UCSD-AML1 (cell line): ENCODE measurements around the gene CLCN7.
"Not testable (repeated sequence)": the region's sequence is repeated elsewhere in the genome, so short reads cannot be mapped to it uniquely, and the experiment has no call there.

ENCODE experiments used
- DNase-seq: peaks from one replicate; lab custom pipeline; 2025; ENCODE audit not compliant: unreplicated experiment; lab: John Stamatoyannopoulos, UW

CLCN7 gene

DNA sequence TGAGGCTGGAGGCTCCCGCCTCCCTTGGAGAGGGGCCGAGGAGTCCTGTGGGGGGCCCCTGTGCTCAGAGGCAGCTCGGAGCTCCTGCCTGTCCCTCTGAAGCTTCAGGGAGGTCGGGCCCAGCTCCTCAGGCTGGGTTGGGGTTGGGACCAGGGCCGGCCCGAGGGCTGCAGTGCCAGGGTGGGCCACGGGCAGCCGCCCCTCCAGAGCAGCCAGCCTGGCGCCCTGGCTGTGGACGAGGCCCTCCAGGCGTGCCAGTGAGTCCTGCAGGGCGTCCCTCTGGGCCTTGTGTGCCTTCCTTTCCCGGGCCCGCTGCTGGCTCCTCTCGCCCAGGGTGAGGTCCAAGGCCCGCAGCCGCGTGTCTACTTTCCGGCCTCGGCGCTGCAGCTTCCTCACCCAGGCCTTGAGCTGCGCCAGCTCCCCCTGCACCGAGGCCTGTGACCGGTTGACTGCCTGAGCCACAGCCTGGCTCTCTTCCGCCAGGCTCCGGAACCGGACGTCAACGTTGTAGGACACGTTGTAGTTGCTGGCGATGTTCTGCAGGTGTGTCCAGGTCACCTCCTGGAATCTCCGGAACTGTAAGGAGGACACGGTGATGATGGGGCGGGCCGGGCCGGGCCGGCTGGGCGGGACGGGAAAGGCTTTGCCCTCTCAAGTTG lies 12.7 kb upstream of the CLCN7 start:
- DNase-seq, result no peak

DNA sequence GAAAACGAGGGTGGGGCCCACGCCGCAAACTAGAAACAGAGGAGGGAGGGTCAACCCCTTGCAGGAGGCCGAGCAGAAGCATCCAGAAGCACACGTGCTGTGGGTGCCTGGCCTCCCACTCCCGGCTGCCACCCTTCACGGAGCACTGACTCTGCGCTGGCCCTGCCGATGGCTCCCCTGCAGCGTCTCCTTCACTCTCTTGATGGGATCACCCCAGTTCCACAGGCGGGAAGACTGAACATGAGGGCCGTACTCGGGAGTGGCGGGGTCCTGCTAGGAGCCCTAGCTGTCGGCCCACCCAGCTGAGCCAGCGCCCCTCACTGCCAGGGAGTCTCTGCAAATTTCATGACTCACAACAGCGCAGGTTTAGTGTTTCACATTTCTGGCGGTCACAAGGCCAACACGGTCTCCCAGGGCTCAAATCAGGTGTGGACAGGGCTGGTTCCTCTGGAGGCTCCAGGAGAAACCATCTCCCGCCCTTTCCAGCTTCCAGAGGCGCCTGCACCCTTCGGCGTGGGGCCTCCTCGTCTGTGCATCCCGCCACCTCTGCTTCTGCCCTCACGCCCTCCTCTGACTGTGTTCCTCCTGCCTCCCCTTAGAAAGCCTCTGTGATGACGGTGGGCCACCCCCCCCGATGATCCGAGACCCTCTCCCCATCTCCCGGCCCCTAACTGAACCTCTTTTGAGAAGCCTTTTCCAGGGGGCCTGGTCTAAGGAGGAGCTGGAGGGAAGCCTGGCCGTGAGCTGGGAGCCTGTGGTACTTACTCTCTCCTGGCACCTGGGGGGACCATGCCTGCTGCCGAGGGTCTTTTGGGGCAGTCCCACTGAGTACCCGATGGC lies 11.9 kb upstream of the CLCN7 start:
- DNase-seq, result no peak

DNA sequence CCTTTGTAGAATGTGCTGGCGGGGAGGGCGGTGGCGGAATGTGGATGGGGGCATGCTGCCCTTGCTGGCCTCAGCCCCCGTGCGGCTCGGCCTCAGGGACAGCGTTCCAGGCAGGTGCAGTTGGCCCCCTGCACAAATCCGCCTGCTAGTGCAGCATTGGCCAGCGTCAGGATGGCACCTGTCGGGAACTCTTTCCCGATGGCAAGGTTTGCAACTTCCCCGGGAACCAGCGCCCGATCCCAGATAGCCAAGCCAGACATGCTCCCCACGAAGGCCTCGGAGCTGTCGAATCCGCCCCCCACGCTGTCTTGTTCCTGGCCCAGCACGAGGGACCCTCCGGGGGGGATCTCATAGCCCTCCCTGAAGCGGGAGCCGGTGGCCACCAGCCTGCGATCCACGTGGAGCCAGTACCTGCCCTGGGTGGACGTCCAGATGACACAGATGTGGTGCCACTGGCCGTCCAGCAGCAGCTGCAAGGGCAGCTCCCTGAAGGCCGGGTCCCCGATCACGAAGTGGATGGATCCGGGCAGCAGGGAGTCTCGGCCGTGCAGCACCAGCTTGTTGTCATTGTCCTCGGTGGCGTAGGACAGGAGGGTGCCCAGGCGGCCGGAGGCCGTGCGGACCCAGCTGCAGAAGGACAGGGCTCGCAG lies 11.1 kb upstream of the CLCN7 start:
- no peak for DNase-seq

DNA sequence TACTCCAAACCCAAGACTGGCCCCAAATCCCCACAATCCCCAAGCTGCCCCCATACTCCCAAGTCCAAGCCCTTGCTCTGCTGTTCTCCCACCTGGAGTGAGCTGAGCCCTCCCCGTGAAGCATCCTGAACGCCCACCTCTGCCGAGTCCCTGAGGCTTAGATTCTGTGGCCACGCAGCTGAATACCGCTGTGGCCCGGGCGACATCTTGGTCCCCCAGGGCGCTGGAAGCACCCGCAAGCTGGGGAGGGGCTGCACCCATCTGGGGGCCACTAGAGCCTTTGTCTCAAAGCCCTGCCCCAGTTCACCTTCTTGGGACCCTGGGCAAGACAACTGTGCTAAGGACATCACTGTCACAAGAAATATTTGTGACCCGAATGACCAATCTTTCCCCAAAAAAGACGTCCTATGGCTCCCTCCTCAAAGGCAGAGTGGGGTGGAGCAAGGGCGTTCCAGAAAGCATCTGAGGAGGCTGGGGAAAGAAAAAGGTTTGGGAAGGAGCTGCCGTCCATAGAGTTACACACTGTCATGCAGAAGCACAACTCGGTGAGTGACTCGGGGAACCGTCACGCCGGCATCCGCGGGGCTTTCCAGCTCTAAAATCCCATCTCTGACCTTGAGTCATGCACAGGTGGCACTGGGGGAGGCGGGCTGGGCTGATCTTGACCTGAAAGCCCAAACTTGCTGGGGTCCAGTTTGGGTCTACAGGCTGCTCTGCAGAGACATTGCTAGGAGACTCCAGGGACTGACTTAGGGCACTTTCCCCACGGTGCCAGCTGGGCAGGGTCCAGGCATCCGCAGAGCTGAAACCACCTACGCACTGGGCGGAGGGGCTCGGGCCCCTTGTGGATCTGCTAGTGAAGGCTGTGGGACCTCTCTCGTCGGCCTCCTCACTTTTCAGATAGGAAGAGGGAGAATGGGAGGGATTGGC lies 7.3 kb upstream of the CLCN7 start:
- no peak for DNase-seq

DNA sequence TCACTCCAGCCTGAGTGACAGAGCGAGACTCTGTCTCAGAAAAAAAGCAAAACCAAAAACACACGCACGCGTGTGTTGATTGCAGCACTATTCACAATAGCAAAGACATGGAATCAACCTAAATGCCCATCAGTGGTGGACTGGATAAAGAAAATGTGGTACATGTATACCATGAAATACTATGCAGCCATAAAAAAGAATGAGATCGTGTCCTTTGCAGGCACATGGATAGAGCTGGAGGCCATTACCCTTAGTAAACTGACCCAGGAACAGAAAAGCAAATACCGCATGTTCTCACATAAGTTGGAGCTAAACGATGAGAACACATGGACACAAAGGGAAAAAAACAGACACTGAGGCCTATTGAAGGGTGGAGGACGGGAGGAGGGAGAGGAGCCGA lies 4.1 kb upstream of the CLCN7 start:
- not testable (repeated sequence) for DNase-seq

DNA sequence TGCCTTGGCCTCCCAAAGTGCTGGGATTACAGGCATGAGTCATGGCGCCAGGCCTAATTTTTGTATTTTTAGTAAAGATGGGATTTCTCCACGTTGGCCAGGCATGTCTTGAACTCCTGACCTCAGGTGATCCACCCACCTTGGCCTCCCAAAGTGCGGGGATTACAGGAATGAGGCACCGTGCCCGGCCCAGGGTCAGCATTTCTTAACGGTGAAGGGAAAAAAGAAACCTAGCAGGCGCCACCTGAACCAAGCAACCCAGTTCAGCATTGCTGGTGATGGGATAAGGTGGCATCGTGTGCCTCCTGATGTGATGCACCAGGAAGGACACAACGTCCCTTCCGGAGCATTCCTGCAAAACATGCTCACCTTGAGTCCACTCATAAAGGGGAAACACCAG lies 2.2 kb upstream of the CLCN7 start:
- DNase-seq, result no peak

DNA sequence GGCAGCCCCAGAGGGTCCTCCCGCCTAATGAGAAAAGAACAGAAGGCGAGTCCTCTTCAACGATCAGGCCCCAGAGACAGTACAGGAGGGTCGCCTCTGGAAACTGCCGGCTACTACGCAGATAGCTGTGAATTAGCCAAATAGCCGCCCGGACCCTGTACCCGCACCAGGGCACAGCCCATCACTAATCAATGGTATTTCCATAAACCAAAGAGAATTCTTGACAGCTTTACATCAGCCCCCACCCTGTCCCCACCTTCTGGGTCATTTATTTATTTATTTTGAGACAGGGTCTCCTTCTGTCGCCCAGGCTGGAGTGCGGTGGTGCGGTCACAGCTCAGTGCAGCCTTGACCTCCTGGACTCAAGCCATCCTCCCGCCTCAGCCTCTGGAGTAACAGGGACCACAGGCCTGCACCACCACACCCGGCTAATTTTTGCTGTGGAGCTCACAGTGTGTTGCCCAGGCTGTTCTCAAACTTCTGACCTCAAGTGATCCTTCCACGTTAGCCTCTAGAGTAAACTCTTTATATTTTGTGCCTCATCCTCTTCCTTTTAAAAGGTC lies 805 bp upstream of the CLCN7 start:
- DNase-seq, result no peak

DNA sequence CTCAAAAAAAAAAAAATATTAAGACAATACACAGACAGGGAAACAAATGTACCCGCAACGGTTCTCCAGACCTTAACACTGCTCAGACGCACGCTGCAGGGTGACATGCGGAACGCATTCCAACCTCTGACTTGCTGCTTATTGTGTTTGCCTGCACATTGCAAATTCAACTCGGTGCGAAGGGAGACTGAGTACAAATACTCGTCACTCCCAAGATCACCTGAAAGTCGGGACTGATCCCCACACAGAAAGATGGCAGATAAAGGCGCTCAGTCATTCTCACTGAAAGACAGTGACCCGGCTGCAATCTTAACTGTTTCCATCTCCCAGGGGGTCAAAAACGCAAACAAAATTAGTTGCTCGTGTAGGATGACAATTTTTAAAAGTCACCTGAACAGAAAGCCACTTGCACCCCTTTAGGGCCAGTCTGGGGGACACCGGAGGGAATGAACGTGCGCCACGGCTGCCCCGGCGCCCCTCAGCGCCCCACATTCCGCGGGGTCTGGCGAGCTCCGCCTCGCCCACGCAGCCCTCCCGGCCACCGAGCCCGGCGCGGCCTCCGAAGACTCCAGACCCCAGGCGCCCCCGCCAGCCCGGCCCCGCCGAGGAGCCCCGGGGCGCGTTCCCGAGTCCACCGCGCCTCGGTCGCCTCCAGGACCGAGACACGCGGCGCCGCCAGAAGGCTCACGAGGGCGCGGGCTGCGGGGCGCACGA lies 589 bp downstream of the CLCN7 start:
- DNase-seq, result no peak

DNA sequence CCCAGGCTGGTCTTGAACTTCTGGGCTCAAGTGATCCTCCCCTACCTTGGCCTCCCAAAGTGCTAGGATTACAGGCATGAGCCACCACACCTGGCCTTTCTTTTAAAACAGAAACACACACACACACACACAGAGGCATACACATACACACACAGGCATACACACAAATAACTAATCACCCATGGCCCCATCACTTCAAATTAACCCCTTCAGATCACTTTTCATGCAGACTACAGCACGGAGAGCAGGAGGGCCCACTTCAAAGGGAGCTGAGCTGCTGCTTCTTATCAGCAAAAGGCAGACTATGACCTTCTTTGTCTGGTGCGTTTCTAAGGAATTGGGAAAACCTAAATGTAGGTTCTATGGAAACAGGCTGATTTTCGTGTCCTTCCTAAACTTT lies 1.9 kb downstream of the CLCN7 start:
- DNase-seq, result no peak

DNA sequence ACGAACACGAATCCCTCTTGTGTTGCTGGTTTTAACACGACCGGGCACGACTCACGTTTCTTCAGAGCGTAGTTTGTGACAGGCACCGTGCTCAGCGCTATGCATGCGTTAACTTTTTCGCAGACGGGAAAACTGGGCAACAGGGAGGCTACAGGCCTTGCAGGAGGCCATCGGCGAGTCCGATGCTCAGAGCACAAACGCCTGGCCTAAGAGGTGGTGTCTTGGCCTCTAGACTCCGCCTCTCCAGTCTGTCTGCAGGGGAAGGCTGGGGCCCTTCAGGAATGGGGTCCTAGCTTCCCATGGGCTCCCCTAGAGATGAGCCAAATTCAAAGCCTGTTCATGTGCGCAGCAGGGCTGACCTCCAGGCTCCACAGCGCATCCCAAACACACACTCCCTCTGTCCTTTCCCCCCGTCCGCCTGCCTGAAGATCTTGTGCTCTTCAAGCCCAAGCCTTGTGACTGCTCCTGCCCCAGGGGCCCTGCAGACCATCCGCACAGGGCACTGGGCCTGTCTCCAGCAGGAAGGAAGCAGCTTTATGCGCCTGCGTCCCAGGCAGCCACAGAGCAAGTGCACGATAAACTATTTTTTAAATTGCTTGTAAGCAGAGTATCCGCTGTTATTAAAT lies 3.1 kb downstream of the CLCN7 start:
- no peak for DNase-seq

DNA sequence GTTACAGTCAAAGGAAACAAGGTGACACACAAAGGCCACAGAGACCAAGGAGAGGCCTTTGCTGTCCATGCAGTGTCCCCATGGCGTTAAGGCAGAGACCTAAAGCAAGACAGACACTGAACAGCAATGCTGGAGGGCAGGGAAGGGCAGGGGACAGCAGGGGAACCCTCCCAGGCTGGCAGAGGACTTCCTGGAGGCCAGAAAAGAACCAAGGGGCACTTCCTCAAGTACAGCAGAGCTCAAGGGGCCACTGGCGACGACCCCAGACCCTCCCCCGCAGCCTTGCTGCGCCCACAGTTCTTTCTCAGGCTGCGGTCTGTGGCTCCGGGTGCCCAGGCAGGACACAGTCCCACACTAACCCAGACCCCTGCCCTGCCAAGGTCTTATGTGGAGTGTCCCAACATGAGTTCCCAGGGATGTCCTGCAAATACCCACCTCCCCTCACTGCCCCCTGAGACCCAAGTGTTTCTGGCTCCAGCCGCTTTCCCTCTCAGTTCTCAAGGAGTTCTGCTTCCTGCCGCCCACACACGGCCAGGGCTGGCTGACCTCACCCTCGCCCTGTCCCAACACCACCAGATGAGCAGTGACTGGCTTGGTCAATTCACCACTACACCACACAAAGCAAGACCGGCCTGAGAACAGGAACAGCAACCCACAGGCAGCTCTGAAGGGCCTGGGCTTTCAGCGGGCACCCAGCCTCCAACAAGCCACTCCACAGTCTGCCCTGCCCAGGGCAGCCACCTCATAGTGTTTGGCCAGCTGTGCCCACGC lies 4.2 kb downstream of the CLCN7 start:
- DNase-seq, result no peak

DNA sequence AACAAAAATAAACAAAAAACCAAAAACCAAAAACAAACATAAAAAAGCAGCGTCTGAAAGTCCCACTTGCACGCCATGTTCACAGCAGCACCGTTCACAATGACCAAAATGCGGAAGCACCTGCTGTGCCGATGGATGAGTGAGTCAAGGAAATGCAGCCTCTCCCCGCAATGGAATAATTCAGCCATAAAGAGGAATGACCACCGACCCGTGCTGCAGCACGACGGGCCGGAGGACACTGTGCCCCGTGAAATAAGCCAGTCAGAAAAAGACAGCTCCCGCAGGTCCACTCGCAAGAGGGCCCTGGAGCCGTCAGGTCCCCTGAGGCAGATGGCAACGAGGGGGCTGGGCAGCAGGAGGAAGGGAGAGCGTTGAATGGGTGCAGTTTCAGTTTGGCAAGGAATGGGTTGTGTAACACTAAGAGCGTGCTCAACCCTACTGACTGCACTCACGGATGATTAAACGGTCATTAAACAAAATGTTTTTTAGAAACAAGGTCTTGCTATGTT lies 5.1 kb downstream of the CLCN7 start:
- DNase-seq, result no peak

DNA sequence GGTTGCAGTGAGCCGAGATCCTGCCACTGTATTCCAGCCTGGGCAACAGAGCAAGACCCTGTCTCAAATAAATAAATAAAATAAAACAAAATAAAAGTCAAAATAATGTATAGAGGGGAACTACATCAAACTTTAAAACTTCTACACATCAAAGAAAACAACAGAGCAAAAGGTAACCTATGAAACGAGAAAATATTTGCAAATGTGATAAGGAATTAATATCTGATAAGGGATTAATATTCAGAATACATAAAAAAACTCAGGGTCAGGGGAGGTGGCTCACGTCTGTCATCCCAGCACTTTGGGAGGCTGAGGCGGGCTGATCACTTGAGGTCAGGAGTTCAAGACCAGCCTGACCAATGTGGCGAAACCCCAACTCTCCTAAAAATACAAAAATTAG lies 5.7 kb downstream of the CLCN7 start:
- not testable (repeated sequence) for DNase-seq

DNA sequence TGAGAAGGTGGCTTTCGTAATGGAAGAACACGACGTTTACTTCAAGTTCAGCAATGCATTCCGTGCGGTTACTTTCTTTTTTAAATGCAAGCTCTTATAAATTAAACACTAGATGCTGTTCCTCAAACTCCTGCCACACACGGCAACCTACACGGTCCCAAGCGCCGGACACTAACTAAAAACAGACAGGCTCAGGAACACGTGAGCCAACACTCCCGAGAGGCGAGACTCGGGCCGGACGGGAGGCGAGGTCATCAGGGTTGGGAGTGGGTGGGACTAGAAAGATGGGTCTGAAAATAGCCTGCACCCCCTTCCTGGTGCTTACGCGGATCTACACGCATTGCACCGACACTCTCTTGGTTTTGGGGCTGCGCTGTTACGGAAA lies 6.4 kb downstream of the CLCN7 start:
- DNase-seq, result no peak

DNA sequence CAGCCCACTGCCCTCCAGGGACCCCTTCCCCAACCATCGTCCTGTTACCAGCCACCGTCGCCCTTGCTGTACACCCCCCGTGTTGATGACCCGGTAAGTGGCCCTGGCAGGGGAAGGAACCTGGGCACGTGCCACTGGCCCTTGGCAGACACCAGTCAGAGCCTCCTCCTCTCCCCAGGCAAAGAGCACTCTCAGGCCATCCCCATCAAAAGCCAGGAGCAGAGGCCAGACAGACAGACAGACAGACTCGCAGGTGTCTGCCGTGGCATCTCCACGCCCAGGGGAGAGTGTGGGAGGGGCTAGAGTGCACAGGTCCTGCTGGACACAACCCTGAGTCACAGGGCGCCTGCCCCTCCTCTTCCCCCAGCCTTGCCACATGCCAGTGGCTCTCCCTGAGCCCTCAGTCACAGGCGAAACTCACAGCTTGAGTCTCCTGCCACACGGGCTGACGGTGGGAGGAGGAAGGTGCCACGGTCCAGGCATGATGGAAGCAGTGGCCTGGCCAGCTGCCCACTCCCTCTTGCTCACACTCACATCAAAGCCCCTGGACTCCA lies 7.8 kb downstream of the CLCN7 start:
- no peak for DNase-seq

DNA sequence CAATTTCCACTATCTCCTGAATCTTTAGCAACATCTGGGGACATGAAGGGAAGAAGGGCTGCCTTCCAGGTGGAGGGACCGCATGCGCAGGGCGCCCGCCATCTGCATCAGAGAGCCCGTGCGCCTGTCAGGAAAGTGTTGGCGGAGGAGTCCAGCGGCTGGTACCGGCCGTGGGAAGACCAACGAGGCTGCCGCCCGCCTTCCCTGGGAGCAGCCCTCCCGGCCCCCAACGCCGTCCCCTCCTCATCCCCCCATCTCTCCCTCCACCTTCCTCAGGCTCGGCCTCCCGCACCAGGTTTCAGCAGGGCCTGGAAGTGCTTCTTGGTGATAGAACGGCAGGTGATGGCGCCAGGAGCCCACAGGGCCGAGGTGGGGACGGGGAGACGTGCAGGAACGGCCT lies 8.8 kb downstream of the CLCN7 start:
- DNase-seq, result no peak

DNA sequence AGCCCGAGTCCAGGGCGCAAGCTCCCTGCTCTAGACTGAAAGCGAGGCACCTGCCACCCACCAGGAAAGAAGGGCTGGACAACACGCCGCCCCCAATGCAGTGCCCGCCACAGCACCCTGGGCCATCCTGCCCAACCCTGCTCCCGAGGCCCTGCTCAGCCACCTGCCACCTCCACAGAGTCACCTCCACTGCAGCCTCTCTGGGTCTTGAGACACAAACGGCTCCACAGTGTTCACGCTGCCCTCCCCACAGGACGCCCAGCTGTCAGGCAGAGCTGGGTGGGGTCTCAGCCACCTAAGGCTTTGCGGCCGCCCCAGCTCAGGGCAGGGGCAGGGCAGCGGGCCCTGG lies 9.3 kb downstream of the CLCN7 start:
- DNase-seq, result no peak

DNA sequence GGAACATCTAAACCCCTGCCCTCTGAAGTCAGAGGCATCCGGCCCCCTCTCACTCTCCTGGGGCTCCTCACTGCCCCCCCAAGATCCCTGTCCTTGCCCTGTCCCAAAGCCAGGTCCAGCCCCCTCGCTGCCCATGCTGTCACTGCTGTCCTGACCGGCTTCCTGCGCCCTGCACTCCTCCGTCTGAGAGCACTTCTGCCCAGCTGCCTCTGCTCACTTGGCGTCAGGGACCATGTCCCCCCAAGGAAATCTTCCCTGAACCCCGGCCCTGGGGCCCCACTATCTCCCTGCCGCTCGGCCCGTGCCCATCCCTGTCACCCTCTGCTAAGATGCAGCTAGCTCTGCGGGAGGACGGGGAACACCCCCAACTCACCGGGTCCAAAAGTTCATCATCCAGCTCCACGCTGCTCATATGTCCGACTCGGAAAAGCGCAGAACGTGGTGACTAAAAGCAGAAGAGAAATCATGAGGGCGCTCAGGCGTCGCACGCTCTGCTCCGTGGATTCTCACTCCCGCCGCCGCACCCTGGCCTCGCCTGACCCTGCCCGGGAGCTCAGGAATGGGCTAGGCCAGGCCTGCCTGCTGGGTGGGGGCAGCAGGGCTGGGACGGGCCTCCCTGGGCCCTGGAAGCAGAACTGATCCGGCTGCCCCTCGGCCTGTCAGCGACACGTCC lies 9.8 kb downstream of the CLCN7 start:
- DNase-seq, result no peak
